ENCODE data around the gene UVRAG. TPM values are rescaled to one million over a fixed set of nuclear protein-coding genes. Genes with fewer than 3 reads are reported as not detected.

The UVRAG gene
- total RNA-seq, 4 donors from 2014 or later = 27.3 to 38.7 (median 33.6) TPM

GRCh38 chr11:75779960-75780359, 35.0 kb upstream of the UVRAG start:
- 79 to 100% methylated on average over 1 to 2 of the region's 2 CpGs for WGBS, 2 donors
- TF ChIP-seq POLR2A (IDR thresholded peaks at IDR 0.05) (no peak), EP300 (IDR thresholded peaks at IDR 0.05) (no peak), CTCF (IDR thresholded peaks at IDR 0.05) (no peak)
- Histone ChIP-seq H3K9me3 (no peaks in the 10 kb centered on the region), H3K27me3 (no peaks in the 10 kb centered on the region), H3K4me1 (no peaks in the 10 kb centered on the region), H3K27ac (no peak overlapping the region), H3K36me3 (no peaks in the 10 kb centered on the region), H3K4me3 (no peak overlapping the region)
- no peak for DNase-seq (ENCODE audit: low spot score in 2 of 2)

- WGBS, 2 donors = 78 to 83% methylated on average over 3 of the region's 3 CpGs
- no peak for DNase-seq (ENCODE audit: low spot score in 2 of 2)
- Histone ChIP-seq H3K27ac (no peak overlapping the region), H3K36me3 (no peaks in the 10 kb centered on the region), H3K4me3 (no peak overlapping the region), H3K9me3 (no peaks in the 10 kb centered on the region), H3K4me1 (no peaks in the 10 kb centered on the region), H3K27me3 (no peaks in the 10 kb centered on the region)
- no peak for TF ChIP-seq EP300 (IDR thresholded peaks at IDR 0.05)
- no peak for TF ChIP-seq POLR2A (IDR thresholded peaks at IDR 0.05)
- no peak for TF ChIP-seq CTCF (IDR thresholded peaks at IDR 0.05)
Measured at GRCh38 chr11:75780888-75781287, 34.1 kb upstream of the UVRAG start.

- TF ChIP-seq EP300 (IDR thresholded peaks at IDR 0.05) = no peak
- TF ChIP-seq POLR2A (IDR thresholded peaks at IDR 0.05) = no peak
- TF ChIP-seq CTCF (IDR thresholded peaks at IDR 0.05) = no peak
- Histone ChIP-seq H3K27ac (no peak overlapping the region), H3K4me3 (no peak overlapping the region), H3K4me1 (no peaks in the 10 kb centered on the region), H3K9me3 (no peaks in the 10 kb centered on the region), H3K27me3 (no peaks in the 10 kb centered on the region), H3K36me3 (no peaks in the 10 kb centered on the region)
- no peak for DNase-seq (ENCODE audit: low spot score in 2 of 2)
- 87 to 91% methylated on average over 7 of the region's 7 CpGs for WGBS, 2 donors
Measured at GRCh38 chr11:75781296-75781695, 33.7 kb upstream of the UVRAG start.

- H3K4me1 ChIP-seq = no peaks in the 10 kb centered on the region
- no peaks in the 10 kb centered on the region for H3K27me3 ChIP-seq
- no peaks in the 10 kb centered on the region for H3K36me3 ChIP-seq
- TF ChIP-seq CTCF (IDR thresholded peaks at IDR 0.05) (no peak), EP300 (IDR thresholded peaks at IDR 0.05) (no peak), POLR2A (IDR thresholded peaks at IDR 0.05) (no peak)
- no peak overlapping the region for H3K27ac ChIP-seq
- no peaks in the 10 kb centered on the region for H3K9me3 ChIP-seq
- DNase-seq (ENCODE audit: low spot score in 2 of 2) = no peak
- WGBS, 2 donors = 91 to 93% methylated on average over 9 of the region's 9 CpGs
- H3K4me3 ChIP-seq = no peak overlapping the region
Measured at GRCh38 chr11:75781831-75782230, 33.2 kb upstream of the UVRAG start.

GRCh38 chr11:75782540-75783263, 32.3 kb upstream of the UVRAG start:
- no peak overlapping the region for H3K4me3 ChIP-seq
- TF ChIP-seq POLR2A (IDR thresholded peaks at IDR 0.05) = no peak
- H3K27me3 ChIP-seq = no peaks in the 10 kb centered on the region
- no peak overlapping the region for H3K27ac ChIP-seq
- H3K9me3 ChIP-seq = no peaks in the 10 kb centered on the region
- DNase-seq (ENCODE audit: low spot score in 2 of 2) = no peak
- 90% methylated on average over 4 of the region's 4 CpGs for WGBS, 2 donors
- H3K4me1 ChIP-seq = no peaks in the 10 kb centered on the region
- H3K36me3 ChIP-seq = no peaks in the 10 kb centered on the region

Data from tibial nerve (tissue), 4 donors.